HTERT RPE-1 (cell line): Measurements from ENCODE around the gene RPN1.
"Not testable (repeated sequence)": the region's sequence is repeated elsewhere in the genome, so short reads cannot be mapped to it uniquely, and the experiment has no call there.

Source experiments
- in situ Hi-C: fragments of 300-500 bp; cut with MboI; formaldehyde crosslinking; loops from 4 replicates; pipeline ENCODE4 v1.14.3; 2020; ENCODE audit warnings: low sequenced_read_pairs

The RPN1 gene

DNA sequence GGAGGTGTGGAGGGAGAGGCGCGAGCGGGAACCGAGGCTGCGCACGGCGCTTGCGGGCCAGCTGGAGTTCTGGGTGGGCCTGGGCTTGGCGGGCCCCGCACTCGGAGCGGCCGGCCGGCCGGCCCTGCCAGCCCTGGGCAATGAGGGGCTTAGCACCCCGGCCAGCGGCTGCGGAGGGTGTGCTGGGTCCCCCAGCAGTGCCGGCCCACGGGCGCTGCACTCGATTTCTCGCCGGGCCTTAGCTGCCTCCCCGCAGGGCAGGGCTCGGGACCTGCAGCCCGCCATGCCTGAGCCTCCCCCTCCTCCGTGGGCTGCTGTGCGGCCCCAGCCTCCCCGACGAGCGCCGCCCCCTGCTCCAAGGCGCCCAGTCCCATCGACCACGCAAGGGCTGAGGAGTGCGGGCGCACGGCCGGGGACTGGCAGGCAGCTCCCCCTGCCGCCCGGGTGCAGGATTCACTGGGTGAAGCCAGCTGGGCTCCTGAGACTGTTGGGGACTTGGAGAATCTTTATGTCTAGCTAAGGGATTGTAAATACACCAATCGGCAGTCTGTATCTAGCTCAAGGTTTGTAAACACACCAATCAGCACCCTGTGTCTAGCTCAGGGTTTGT lies 2.9 kb upstream of the RPN1 start:
- in situ Hi-C loops, result not testable (repeated sequence)

DNA sequence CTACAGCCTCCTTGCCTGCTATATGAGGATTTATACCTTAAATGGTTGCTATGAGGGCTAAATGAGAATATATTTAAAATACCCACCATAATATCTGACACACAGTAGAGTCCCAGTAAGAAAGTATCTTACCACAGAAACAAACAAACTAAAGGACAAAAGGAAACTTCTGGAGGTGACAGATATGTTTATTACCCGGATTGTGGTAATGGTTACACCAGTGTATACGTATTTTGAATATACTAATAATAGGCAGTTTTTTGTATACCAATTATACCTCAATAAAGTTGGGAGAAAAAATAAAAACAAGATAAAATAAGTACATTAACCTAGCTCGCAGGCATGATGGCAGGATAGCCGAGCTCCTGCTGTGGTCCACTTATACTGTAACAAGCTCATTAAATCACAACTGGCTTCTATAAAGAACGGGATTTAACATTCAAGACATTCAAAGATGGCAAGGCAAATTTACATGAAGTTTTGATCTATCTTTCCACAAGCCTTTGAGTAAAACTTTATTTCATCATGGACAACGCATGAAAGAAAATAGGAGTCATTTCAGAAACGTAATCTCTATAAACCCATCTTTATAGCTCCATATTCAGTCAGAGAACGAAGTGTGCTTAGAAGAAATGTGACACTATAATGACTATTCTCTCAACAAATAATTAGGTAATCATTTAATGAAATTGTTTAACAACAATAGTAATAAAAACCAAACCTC lies 1.5 kb downstream of the RPN1 start:
- in situ Hi-C loops, result no loop called here

DNA sequence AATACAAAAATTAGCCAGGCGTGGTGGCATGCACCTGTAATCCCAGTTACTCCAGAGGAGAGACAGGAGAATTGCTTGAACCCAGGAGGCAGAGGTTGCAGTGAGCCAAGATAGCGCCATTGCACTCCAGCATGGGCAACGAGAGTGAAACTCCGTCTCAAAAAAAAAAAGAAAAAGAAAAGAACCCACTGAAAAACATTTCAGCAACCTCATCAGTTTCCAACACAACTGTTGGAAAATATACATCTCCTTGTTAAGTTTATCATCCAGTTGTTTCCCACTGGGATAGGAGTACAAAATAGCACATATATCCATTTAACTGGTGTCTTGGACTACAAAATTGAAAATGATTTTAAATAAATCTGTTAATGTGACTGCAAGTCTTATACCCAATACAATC lies 2.2 kb downstream of the RPN1 start:
- in situ Hi-C loops, result no loop called here

DNA sequence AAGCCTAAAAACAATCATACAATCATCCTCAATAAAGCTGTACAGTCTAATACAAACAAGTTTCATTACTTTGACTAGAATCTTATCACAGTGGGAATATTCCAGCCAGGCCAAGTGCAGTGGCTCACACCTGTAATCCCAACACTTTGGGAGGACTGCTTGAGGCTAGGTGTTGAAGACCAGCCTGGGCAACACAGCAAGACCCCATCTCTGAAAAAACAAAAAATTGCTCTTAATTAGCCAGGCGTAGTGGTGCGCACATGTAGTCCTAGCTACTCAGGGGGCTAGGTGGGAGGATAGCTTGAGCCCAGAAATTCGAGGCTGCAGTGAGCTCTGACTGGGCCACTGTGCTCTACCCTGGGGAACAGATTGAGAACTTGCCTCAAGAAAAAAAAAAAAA lies 3.3 kb downstream of the RPN1 start:
- in situ Hi-C loops, result no loop called here

DNA sequence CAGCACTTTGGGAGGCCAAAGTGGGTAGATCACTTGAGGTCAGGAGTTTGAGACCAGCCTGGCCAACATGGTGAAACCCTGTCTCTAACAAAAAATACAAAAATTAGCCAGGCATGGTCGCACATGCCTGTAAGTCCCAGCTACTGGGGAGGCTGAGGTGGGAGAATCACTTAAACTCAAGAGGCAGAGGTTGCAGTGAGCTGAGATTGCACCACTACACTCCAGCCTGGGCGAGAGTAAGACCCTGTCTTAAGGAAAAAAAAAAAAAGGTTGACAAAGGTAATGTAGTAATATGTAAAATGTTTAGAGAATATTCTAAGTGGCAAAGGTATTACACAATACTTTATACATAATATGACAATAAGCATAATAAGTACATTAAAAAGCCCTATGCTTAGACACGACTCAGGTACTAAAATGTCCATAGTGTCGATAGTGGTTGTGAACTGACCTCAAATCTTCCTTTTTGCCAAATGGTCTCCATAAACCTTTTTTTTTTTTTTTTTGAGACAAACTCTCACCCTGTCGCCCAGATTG lies 16.5 kb downstream of the RPN1 start:
- in situ Hi-C loops, result no loop called here

DNA sequence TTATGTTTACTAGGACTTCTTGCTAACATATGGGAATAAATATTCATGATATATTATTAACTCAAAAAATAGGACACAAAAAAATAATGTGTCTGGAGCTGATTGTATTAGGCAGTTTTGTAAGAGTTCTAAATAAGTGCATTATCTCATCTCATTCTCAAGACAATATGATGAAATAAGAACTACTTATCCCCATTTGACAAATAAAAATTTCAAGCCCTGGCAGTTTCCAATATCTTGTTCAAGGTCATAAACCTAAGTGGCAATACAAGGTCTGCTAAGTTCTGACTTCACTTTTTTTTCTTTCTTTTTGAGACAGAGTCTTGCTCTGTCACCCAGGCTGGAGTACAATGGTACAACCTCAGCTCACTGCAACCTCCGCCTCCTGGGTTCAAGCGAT lies 18.3 kb downstream of the RPN1 start:
- in situ Hi-C loops, result no loop called here

DNA sequence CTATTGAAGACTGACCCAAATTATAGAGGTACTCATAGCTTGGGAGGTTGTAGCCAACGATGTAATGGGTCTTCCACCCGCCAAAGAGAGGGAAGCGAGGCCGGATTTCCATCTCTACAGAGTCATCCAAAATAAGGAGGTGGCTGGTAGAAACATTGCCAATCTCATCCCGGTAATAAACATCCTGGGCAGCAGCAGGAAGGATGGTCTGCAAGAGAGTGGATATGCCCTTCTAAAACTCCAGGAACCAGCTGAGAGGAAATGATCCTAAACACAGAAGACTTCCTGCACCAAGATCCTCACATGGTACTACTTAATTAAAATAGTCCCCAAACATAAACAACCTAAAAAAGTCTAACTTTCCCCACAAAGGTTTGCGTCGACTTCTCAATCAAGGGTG lies 20.7 kb downstream of the RPN1 start:
- in situ Hi-C loops, result no loop called here

DNA sequence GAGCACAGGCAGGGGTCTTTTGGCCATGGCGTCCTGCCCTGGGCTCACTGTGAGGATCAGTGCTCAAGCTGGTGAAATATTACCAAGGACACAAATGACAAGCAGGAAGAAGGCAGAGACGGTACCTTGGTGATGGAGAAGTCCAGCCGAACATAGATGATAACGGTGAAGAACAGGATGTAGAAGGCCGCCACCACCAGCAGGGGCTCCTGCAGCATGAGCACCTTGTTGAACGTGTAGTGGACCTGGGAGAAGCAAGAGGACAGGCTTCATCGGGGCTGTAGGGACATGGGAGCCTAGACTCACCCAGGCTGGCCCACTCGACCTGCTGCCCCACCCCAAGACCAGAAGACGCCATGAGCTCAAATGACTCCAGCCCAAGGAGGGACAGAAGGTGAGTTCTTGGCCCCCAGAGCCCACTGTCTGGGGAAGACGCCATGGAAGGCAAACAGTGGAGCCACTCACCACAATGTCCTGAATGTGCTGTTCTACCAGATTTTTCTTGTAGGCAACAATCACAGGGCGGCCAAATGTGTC lies 25.1 kb downstream of the RPN1 start:
- in situ Hi-C loops, result no loop called here

DNA sequence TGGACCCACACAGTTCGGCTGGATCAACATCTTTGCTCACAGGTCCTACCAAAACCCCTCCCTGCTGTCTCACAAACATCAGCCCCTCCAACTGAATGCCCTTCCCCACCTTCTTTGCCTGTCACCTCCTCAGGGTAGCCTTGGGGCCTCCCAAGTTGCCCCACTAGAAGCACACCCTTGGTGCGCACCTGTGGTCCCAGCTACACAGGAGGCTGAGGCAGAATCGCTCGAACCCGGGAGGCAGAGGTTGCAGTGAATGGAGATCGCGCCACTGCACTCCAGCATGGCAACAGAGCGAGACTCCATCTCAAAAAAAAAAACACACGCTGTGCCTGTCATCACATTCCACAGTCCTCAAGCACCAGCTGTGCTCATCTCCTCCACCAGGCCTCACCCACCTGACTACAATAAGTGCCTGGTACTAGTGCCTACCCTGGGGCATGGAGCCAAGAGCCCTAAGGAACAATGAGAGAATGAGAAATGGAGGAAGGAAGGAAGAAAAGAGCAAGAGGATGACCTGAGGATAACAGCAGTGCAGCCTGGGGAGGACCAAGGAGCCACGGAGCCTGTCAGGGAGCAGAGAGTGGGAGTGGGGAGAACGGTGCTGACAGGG lies 26.0 kb downstream of the RPN1 start:
- in situ Hi-C loops, result no loop called here

DNA sequence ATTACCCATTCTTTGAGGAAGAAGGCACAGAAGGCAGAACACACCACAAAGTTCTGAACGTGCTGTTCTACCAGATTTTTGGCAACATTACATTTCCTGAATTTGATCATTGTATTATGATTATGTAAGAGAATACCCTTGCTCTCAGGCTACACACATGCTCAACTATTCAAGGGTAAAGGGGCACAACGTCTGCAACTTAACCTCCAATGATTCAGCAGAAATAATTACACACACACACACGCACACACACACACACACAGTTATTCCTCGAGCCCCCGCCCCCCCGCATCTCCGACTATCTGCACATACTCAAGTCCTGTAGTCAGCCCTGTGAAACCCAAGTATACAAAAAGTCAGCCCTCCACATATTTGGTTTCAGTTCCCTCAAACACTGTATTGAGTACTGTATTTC lies 26.8 kb downstream of the RPN1 start:
- in situ Hi-C loops, result no loop called here

DNA sequence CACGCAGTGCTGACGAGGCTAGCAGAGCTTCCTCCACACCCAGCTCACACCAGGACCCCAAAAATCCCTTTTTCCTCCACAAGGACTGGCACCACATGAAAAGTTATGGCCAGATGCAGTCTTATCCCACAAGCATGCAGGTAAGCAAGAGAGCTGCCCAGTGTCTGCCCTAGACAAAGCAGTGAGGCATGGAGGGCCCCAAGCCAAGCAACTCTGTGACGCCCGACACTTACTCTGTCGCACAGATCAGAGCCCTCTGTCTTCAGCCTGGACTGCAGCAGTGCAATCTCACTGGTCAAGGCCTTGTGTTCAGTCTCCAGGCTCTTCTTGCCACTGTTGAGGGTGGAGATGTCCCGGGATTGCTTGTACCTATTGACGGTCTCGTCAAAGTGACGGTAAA lies 28.7 kb downstream of the RPN1 start:
- in situ Hi-C loops, result no loop called here

DNA sequence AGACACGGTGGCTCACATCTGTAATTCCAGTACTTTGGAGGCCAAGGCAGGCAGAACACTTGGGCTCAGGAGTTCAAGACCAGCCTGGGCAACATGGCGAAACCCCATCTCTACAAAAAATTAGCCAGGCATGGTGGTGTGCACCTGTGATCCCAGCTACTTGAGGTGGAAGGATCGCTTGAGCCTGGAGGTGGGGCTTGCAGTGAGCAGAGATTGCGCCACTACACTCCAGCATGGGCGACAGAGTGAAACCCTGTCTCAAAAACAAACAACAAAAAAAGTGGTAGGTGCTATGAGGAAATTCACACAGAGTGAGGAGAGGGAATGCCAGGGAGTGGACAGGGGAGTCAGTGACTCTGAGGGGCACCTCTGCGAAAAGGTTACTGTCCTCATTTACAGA lies 29.4 kb downstream of the RPN1 start:
- in situ Hi-C loops, result no loop called here

DNA sequence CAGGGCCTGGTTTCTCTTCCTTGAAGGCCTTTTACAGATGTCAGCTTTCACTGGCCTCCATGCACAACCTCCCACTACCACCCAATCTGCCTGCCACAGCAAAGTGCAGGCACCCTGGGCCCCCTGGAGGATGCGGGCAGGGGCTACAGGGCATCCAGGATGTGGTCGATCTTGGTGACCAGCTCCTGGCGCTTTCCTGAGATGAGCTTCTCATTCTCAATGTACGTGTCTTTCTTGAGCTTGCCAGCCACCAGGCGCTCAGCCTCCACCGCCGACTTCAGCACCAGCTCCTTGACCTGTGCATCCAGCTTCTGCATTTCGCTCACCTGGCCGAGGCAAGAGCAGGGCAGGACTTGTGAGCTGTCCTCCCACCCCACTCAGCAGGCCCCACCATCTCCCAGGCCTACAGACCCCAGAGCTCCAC lies 30.3 kb downstream of the RPN1 start:
- in situ Hi-C loops, result no loop called here

DNA sequence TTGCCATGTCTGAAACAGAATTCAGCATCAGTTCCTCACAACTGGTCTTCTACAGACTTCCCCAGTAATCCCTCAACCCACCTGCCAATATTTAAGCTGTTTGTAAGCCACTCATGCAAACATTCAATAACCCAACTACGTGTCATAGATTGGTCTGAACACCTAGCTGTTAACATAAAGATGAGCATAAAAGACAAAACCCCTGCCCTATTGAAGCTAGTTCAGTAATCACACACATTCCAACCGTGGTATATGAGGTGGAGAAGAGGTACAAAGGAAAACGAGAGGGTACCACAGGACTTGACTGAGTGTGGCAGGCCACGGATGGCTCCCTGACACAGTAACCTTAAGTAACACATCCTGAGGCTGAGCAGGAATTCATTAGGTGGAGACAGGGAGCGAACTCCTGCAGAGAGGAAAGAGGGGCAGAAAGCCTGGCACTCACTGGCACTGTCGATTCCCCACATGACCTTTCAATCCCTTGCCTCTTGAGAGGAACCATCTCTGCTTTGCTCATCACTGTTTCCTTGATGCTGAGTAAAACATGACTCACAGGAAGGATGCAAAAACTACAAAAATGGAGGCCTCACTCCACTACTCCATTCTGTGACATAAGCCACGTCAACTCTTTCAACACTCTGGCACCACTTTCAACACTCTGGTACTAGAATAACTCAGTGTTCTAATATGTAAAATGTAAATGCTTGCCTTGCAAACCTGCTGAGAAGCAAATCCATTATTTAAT lies 31.3 kb downstream of the RPN1 start:
- in situ Hi-C loops, result no loop called here

DNA sequence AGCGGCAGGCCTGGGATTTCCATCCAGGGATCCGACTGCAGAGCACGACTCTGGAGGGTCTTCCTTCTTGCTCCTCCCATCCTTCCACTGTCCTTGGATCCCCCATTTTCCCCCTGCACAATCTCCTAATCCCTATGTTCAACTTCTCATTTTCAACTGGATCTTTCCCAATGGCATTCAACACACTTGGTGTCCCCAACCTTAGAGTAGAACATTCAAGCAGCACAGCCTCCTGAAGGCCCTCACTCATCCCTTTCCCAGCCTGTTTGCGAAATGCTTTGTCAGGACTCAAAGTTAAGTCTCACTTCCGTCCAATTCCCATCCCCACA lies 32.3 kb downstream of the RPN1 start:
- in situ Hi-C loops, result no loop called here

DNA sequence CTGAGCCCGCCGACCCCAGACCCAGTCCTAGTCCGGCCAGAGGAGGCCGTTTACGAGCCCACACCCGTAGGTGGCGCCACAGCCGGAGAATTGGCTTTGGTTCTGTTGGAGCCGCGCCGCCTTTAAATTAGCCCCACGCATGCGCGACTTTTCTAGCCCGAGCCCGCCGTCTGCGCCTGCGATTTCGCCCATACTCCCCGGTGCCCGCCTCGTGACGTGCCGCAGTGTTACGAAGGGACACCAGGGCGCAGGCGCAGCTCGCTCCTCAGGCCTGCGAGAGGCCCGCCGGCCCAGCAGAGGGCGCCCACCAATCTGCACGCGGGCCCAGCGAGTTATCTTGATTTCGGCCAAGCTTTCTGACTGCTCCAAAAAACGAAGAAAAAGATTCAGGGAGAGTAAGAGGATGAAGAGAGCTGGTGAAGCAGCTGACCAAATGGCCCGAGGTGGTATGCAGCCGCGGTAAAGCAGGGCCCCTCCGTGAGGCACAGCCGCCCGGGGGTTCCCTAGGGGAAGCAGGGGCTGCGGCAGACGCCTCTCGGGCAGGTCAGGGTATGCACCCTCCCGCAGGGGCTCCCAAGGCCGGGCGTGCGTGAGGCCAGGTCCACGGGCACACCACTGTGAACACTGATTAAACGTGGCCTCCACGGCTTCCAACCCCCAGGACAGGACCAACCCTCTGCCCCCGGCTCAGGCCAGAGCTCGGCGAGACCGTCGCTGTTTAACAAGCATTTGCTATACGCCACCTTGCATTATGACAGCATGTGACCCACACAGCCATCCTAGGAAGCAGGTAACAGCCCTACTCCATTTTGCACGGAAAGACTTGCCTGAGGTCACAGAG lies 32.8 kb downstream of the RPN1 start:
- in situ Hi-C loops, result no loop called here

DNA sequence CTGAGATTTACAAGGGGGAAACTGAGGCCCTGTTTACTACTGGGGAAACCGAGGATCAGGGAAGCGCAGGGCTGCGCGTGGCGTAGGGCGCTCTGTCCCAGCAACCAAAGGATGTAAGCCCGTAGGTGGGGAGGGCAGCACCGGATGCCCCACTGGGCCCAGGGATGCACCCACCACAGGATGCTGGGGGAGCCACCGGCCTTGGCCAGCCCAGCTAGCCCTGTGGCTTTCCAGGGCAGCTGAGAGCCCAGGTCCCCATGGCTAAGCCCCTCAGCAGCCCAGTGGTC lies 33.4 kb downstream of the RPN1 start:
- in situ Hi-C loops, result no loop called here

DNA sequence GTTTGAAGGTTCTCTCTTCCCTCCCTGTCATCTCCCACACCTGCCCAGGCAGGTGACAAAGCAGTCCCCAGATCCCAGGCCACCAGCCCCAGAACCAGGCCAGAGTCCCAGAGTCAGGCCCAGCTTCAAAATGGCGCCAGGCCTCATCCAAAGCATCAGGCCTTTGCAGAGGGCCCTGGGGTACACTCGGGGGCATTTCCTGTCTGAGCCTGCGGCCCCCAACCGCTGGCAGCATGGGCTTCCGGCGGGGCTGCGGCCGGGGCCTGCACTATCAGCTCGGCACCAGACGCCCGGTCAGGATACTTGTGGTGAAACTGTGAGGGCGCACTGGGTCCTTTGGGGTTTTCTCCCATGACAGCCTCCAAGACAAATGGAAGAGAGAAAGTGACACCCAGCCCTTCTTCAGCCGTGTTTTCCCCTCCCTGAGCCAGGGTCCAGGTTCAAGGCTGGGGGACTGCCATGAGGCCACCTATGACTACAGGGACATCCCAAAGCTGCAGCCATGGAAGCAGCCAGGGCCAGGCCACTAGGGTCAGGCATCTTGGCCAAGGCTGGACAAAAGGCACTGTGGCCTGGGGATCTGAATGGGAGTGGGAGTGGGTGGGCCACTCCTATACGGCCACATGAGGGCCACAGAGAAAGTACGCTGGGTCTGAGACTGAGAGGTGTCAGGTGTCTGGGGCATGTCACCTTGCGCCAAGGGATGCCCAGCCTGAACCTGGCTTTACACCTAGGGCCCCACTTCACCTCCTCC lies 33.9 kb downstream of the RPN1 start:
- in situ Hi-C loops, result no loop called here

DNA sequence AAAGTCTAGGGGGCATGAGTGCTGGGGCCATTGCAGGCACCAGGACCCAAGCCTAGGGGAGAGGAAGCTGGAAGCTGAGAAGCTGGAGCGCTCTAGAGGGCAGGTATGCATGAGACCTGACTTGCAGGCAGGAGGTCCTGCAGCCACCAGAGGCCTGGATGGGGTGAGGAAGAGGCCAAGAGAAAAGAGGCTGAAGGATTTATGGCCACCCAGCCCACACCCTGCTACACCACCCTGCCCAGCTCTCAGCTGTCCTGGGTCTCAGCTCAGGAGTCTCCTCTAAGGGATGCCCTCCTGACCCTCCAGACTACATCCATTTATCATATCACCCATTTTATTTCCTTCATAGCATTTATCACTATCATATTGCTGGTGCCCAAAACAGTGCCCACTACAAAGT lies 36.5 kb downstream of the RPN1 start:
- in situ Hi-C loops, result no loop called here
